HFF-Myc (cell line): Measurements from ENCODE around the gene VPS39.

ENCODE experiments used
- DNase-seq: peaks from one replicate; pipeline ENCODE4 v3.0.0-alpha.2; 2011; ENCODE audit warnings: low read depth; ENCODE audit errors: extremely low read depth
- H3K4me3 ChIP-seq: replicated peaks from 2 replicates; pipeline ENCODE4 v1.5.1; 2011; ENCODE audit warnings: low read depth, mild to moderate bottlenecking, control low read depth, low read length
- TF ChIP-seq, protein P1 (sequence below): IDR thresholded peaks from 2 replicates; pipeline ENCODE4 v1.5.1; 2012; ENCODE audit warnings: mild to moderate bottlenecking, low read depth, low read length, control low read depth; ENCODE audit errors: missing control alignments

VPS39 gene

GRCh38 chr15:42202653-42203052 lies 5.5 kb downstream of the VPS39 start:
- TF ChIP-seq, protein P1, sequence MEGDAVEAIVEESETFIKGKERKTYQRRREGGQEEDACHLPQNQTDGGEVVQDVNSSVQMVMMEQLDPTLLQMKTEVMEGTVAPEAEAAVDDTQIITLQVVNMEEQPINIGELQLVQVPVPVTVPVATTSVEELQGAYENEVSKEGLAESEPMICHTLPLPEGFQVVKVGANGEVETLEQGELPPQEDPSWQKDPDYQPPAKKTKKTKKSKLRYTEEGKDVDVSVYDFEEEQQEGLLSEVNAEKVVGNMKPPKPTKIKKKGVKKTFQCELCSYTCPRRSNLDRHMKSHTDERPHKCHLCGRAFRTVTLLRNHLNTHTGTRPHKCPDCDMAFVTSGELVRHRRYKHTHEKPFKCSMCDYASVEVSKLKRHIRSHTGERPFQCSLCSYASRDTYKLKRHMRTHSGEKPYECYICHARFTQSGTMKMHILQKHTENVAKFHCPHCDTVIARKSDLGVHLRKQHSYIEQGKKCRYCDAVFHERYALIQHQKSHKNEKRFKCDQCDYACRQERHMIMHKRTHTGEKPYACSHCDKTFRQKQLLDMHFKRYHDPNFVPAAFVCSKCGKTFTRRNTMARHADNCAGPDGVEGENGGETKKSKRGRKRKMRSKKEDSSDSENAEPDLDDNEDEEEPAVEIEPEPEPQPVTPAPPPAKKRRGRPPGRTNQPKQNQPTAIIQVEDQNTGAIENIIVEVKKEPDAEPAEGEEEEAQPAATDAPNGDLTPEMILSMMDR, result no peak
- no peak for DNase-seq
- no peak overlapping the region for H3K4me3 ChIP-seq

GRCh38 chr15:42201801-42202200 lies 6.3 kb downstream of the VPS39 start:
- TF ChIP-seq, protein P1, result no peak
- DNase-seq, result no peak
- H3K4me3 ChIP-seq, result no peak overlapping the region

DNA sequence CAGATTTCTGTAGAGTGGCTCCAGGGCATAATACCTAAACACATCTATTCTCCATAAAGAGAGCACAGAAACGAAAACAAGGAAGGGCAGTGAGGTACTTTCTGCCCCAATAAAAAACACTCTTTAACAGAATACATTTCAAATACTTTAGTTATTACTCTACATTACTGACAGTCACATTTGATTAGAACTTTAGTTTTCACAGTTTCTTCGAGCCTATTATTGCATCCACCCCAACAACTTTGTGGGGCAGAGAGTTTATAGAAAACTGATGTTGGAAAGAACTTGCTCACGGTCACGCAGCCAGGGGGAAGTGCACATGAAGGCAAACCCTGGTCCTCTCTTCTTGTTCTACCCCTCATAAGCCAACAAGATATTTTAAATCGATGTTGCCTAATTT lies 9.0 kb downstream of the VPS39 start:
- no peak overlapping the region for H3K4me3 ChIP-seq
- TF ChIP-seq, protein P1, result no peak
- no peak for DNase-seq

DNA sequence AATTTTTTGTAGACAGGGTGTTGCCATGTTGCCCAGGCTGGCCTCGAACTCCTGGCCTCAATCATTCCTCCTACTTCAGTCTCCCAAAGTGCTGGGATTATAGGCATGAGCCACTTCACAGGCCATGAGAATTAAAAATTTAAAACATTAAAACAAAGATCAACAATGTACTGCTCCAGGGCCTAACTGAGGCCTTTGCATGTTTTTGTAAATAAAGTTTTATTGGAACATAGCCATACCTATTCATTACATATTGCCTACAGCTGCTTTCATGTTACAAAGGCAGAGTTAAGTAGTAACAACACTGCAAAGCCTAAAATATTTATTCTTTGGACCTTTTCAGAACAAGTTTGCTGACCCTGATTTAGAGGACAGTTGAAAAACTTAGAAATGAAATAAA lies 9.6 kb downstream of the VPS39 start:
- no peak for DNase-seq
- TF ChIP-seq, protein P1, result no peak
- no peak overlapping the region for H3K4me3 ChIP-seq

DNA sequence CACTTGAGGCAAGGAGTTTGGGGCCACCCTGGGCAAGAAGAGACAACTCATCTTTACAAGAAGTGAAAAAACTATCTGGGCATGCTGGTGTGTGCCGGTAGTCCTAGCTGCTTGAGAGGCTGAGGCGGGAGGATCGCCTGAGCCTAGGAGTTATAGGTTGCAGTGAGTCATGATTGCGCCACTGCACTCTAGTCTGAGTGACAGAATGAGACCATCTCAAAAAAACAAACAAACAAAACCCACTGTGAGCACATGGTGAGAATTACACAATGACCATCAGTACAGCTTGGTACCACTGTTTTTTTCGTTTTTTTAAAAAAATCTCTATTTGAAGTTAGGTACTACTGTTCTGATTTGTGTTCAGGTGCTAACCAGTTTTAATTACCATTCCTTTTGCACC lies 13.6 kb downstream of the VPS39 start:
- no peak for DNase-seq
- H3K4me3 ChIP-seq, result no peak overlapping the region
- TF ChIP-seq, protein P1, result no peak

DNA sequence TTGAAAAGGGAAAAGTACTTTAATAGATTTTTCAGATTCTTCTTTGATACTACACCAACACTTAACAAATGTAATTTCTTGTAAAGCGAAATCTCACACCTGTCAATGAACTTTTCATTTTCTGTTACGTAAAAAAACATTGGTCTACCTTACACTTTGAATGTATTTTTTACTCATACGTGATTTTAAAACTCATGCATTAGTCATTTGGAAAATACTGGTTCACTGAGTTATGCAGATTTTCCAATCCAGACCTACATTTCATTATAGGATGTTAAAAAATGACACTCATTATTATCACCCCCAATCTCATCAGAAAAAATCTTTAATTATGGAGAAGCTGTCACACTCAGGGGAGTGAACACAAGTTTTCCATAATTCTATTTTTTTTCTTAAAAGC lies 14.7 kb downstream of the VPS39 start:
- DNase-seq, result no peak
- H3K4me3 ChIP-seq, result no peak overlapping the region
- TF ChIP-seq, protein P1, result no peak

DNA sequence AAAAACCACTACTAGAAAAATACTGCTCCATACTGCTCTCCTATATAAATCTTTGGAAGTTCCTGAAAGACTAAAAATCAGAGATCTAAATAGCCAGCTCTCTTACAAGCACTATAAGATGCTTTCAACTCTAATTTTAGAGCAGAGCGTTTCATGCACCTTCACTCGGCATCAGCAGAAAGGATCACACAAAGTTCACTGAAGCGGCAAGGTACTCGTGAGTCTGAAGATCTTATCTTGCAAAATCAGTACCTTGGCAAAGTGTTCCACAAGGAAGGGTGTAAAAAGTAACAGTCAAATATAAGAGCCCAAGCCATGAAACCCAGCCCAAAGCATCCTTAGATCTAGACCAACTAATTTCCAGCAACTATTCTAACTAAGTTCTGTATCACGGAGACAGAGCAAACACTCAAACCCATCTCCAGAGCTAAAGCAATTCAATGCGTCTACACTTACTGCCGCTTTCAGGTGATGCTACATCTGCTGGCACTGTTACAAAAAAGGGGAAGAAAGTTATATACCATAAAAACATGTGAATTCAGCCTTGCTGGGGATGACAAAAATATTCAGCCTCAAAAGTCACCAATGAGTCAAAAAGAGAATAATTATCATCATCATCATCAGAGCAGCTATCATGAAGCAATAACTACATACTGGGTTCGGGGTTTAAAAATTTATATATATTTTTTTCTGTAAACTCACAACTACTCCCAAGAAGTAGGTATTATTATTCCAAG lies 16.3 kb downstream of the VPS39 start:
- DNase-seq, result no peak
- TF ChIP-seq, protein P1, result no peak
- H3K4me3 ChIP-seq, result no peak overlapping the region
